ENCODE measurements around the gene FAM120B.

DNA sequence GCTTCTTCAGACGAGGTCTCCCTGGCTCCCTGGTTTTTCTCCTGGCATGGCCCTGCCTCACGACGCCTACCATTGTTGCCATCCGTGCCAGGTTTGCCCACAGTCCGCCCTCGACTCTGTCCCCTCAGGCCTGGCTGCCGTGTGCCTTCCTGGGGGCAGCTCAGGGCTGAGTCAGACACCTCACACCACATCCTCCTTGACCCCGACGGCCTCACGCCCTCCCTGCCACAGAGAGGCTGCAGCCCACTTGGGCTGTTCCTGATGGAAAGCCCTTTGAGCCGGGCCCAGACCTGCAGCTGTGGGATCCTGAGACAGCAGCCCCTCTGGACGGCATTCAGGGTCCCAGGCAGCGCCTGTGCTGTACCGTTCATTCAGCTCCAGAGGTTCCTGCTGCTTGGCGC, 138.3 kb downstream of the FAM120B start:
- TF ChIP-seq POLR2A (IDR thresholded peaks at IDR 0.05) = no peak
- TF ChIP-seq, protein P1, sequence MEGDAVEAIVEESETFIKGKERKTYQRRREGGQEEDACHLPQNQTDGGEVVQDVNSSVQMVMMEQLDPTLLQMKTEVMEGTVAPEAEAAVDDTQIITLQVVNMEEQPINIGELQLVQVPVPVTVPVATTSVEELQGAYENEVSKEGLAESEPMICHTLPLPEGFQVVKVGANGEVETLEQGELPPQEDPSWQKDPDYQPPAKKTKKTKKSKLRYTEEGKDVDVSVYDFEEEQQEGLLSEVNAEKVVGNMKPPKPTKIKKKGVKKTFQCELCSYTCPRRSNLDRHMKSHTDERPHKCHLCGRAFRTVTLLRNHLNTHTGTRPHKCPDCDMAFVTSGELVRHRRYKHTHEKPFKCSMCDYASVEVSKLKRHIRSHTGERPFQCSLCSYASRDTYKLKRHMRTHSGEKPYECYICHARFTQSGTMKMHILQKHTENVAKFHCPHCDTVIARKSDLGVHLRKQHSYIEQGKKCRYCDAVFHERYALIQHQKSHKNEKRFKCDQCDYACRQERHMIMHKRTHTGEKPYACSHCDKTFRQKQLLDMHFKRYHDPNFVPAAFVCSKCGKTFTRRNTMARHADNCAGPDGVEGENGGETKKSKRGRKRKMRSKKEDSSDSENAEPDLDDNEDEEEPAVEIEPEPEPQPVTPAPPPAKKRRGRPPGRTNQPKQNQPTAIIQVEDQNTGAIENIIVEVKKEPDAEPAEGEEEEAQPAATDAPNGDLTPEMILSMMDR (IDR thresholded peaks at IDR 0.05) = no peak
